ENCODE measurements around the gene C2orf92. TPM values are rescaled to one million over a fixed set of nuclear protein-coding genes. Genes with fewer than 3 reads are reported as not detected.
"Not testable (repeated sequence)": the region's sequence is repeated elsewhere in the genome, so short reads cannot be mapped to it uniquely, and the experiment has no call there.

The C2orf92 gene
- 14.7 TPM for polyA plus RNA-seq
- long read RNA-seq, donor 1: 0 reads
- long read RNA-seq, donor 2: 0 reads
- long read RNA-seq, donor 3: 0 reads
- long read RNA-seq, donor 4: 0 reads
- long read RNA-seq, donor 5: 0 reads
- long read RNA-seq, donor 6: 0 reads
- long read RNA-seq, donor 7: 0 reads
- long read RNA-seq, donor 8: 0 reads
- long read RNA-seq, donor 9: 0 reads
- long read RNA-seq, donor 10: 0 reads
- long read RNA-seq, donor 11: 0 reads

DNA sequence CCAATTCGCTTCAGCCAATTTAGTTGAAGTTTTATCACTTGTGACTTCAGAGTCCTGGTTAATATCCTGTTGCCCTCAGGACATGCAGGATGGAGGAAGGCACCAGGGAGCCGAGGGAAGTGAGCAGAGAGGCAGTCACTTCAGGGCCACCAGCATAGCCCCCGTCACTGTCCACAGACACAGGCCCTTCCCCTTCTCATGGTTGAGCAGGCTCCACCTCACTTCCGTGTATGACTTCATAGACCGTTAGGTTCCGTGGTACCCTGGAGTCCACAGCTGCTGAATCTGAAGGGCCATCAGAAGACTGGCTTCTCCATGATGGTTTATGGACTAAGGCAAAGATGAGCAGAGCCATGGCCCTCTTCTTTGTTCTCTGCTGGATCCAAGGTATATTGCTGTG, at the start of gene C2orf92:
Gene C2orf92 (plus strand): TSS at position 266 of the 400 bp plus-strand sequence. CDS start 76 bp downstream, at position 342.
- Histone ChIP-seq H3K4me1 (ENCODE audit: control insufficient read depth, insufficient read depth, low read length) (no peaks in the 10 kb centered on the region), H3K27ac (ENCODE audit: low read length) (no peak within 1 kb of the TSS), H3K9me3 (ENCODE audit: control insufficient read depth, low read depth, low read length) (no peaks in the 10 kb centered on the region), H3K4me3 (ENCODE audit: low read length) (no peak within 1 kb of the TSS), H3K27me3 (ENCODE audit: control insufficient read depth, insufficient read depth, low read length) (no peaks in the 10 kb centered on the region), H3K36me3 (ENCODE audit: control insufficient read depth, insufficient read depth, low read length) (no peaks in the 10 kb centered on the region)
- DNase-seq: no peak
- WGBS (ENCODE audit: insufficient coverage, low lambda C conversion rate): no CpG with 5 or more reads among the region's 6 CpGs

DNA sequence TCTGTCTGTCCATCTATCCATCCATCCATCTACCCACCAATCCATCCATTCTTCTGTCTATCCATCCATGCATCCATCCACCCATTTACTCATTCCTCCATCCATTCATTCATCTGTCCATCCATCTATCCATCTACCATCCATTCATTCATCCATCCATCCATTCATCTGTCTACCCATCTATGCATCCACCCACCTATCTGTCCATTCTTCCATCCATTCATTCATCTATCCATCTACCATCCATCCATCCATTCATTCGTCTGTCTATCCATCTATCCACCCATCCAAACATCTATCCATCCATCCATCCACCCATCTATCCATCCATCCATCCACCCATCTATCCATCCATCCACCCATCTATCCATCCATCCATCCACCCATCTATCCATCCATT, 49.0 kb upstream of the C2orf92 start:
- not testable (repeated sequence) for H3K27ac ChIP-seq (ENCODE audit: low read length); H3K9me3 ChIP-seq (ENCODE audit: control insufficient read depth, low read depth, low read length); H3K4me3 ChIP-seq (ENCODE audit: low read length); DNase-seq; H3K4me1 ChIP-seq (ENCODE audit: control insufficient read depth, insufficient read depth, low read length); H3K27me3 ChIP-seq (ENCODE audit: control insufficient read depth, insufficient read depth, low read length); H3K36me3 ChIP-seq (ENCODE audit: control insufficient read depth, insufficient read depth, low read length)
- WGBS (ENCODE audit: insufficient coverage, low lambda C conversion rate): 100% methylated on average over 1 of the region's 1 CpG

DNA sequence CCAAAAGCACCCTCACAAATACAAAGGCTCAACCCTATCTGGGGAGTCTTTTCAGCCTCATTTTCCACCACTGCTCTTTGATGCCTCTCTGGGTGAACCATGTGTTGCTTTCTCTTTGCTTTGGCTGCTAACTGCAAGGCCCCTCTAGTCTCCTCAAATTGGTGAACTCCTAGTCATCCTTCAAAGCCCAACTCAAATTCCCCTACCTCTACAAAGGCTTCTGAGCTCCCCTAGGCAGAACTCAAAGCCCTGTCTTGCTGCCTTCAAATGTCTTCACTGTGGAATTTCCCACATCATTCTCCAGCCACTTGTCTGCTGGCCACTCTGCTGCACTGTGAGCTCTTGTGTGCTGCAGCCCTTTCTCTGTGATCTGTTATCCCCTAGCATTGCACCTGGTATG, 46.5 kb upstream of the C2orf92 start:
- not testable (repeated sequence) for H3K4me1 ChIP-seq (ENCODE audit: control insufficient read depth, insufficient read depth, low read length); DNase-seq; H3K27me3 ChIP-seq (ENCODE audit: control insufficient read depth, insufficient read depth, low read length); H3K27ac ChIP-seq (ENCODE audit: low read length); H3K4me3 ChIP-seq (ENCODE audit: low read length); H3K36me3 ChIP-seq (ENCODE audit: control insufficient read depth, insufficient read depth, low read length); H3K9me3 ChIP-seq (ENCODE audit: control insufficient read depth, low read depth, low read length)

- H3K4me3 ChIP-seq (ENCODE audit: low read length); H3K27ac ChIP-seq (ENCODE audit: low read length); H3K36me3 ChIP-seq (ENCODE audit: control insufficient read depth, insufficient read depth, low read length); H3K4me1 ChIP-seq (ENCODE audit: control insufficient read depth, insufficient read depth, low read length); DNase-seq; H3K9me3 ChIP-seq (ENCODE audit: control insufficient read depth, low read depth, low read length); H3K27me3 ChIP-seq (ENCODE audit: control insufficient read depth, insufficient read depth, low read length): not testable (repeated sequence)
- no CpG with 5 or more reads among the region's 8 CpGs for WGBS (ENCODE audit: insufficient coverage, low lambda C conversion rate)
These were observed 44.0 kb upstream of the C2orf92 start for GRCh38 chr2:97625354-97626048.

- H3K4me3 ChIP-seq (ENCODE audit: low read length); H3K27me3 ChIP-seq (ENCODE audit: control insufficient read depth, insufficient read depth, low read length); H3K4me1 ChIP-seq (ENCODE audit: control insufficient read depth, insufficient read depth, low read length); H3K9me3 ChIP-seq (ENCODE audit: control insufficient read depth, low read depth, low read length); DNase-seq; H3K36me3 ChIP-seq (ENCODE audit: control insufficient read depth, insufficient read depth, low read length); H3K27ac ChIP-seq (ENCODE audit: low read length): not testable (repeated sequence)
- WGBS (ENCODE audit: insufficient coverage, low lambda C conversion rate): no CpG with 5 or more reads among the region's 8 CpGs
These were observed 43.5 kb upstream of the C2orf92 start for GRCh38 chr2:97626049-97626430.

GRCh38 chr2:97644023-97644717, 25.3 kb upstream of the C2orf92 start:
- Histone ChIP-seq H3K4me1 (ENCODE audit: control insufficient read depth, insufficient read depth, low read length) (peaks cover 4% of the 10 kb centered on the region), H3K36me3 (ENCODE audit: control insufficient read depth, insufficient read depth, low read length) (peaks cover 23% of the 10 kb centered on the region), H3K9me3 (ENCODE audit: control insufficient read depth, low read depth, low read length) (no peaks in the 10 kb centered on the region), H3K27me3 (ENCODE audit: control insufficient read depth, insufficient read depth, low read length) (no peaks in the 10 kb centered on the region), H3K4me3 (ENCODE audit: low read length) (no peak overlapping the region), H3K27ac (ENCODE audit: low read length) (no peak overlapping the region)
- no peak for DNase-seq
- WGBS (ENCODE audit: insufficient coverage, low lambda C conversion rate): 100% methylated on average over 1 of the region's 4 CpGs

DNA sequence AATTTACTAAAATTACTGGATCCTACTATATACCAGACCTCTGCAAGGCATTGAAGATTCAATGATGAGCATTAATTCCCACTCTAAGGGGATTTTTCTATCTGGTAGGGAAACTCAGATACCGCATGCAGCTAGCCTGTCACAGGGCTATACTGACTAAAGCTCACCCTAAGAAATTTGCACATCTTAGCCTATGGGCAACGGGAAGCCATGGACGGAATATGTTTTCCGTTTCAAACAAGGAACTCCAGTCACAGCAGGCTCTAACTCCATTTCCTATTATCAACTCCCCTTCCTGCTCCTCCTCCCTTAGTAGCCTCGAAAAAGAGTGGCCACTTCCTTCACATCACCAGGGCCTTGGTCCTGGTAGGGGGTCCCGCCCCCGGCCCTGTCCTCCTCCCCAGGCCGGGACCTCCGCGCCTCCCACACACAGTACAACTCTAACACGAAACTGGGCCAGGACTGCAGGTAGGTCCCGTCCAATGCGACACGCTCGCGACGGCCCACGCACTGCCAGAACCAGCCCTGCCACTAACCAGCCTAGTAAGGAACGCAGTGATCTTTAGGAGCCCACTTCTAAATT, 24.3 kb upstream of the C2orf92 start:
- H3K4me1 ChIP-seq (ENCODE audit: control insufficient read depth, insufficient read depth, low read length): peaks cover 4% of the 10 kb centered on the region
- peak overlapping the region; percentile 97 for H3K27ac ChIP-seq (ENCODE audit: low read length)
- no peak for DNase-seq
- H3K4me3 ChIP-seq (ENCODE audit: low read length): peak overlapping the region; percentile 99
- H3K36me3 ChIP-seq (ENCODE audit: control insufficient read depth, insufficient read depth, low read length): peaks cover 31% of the 10 kb centered on the region
- WGBS (ENCODE audit: insufficient coverage, low lambda C conversion rate): no CpG with 5 or more reads among the region's 19 CpGs
- no peaks in the 10 kb centered on the region for H3K27me3 ChIP-seq (ENCODE audit: control insufficient read depth, insufficient read depth, low read length)
- no peaks in the 10 kb centered on the region for H3K9me3 ChIP-seq (ENCODE audit: control insufficient read depth, low read depth, low read length)

DNA sequence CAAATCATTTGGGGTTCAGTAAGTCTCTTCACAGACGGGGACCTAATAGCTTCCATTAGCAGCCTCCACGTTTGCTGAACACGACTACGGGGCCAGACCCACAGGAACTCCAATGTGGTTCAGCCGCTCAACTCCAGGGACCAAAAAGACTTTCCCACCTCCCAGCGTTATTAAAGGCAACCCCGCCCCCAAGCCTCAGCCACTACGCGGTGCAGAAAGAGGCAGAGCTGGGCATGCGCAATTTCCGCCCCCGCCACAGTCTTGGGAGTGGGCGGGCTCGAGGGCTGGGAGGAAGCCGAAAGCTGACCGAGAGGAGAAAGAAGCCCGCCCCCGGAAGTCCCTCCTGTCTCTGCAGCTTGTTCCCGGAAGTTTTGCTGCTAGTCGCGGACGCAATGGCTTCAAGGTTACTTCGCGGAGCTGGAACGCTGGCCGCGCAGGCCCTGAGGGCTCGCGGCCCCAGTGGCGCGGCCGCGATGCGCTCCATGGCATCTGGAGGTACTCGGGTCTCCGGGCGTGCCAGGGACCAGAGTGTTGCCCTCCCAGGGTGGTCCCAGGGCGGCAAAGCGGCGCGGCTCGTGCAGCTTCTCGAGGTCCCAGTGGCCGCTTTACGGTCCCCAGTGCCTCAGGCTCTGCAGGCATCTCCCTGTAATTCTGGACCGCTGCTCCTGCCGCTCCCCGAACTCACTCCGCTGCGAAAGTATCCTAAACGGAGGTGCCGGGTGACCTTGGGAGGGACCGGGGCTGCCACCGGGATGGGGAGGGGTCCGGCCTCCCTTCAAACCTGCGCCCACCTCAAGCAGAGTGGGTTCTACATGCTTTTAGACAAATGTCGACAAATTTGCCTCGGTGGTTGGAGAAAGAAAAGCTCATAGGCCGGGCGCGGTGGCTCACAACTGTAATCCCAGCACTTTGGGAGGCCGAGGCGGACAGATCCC, 23.6 kb upstream of the C2orf92 start, which contains the start of gene COX5B:
Gene COX5B (plus strand): TSS at position 368 of the 935 bp plus-strand sequence. CDS start 25 bp downstream, at position 393.
- peak within 1 kb of the TSS; percentile 97 for H3K27ac ChIP-seq (ENCODE audit: low read length)
- no peaks in the 10 kb centered on the region for H3K27me3 ChIP-seq (ENCODE audit: control insufficient read depth, insufficient read depth, low read length)
- peak; percentile 98 to 99 for DNase-seq
- H3K4me3 ChIP-seq (ENCODE audit: low read length): peak within 1 kb of the TSS; percentile 99
- H3K36me3 ChIP-seq (ENCODE audit: control insufficient read depth, insufficient read depth, low read length): peaks cover 31% of the 10 kb centered on the region
- no peaks in the 10 kb centered on the region for H3K9me3 ChIP-seq (ENCODE audit: control insufficient read depth, low read depth, low read length)
- peaks cover 4% of the 10 kb centered on the region for H3K4me1 ChIP-seq (ENCODE audit: control insufficient read depth, insufficient read depth, low read length)
- WGBS (ENCODE audit: insufficient coverage, low lambda C conversion rate): no CpG with 5 or more reads among the region's 63 CpGs

- H3K36me3 ChIP-seq (ENCODE audit: control insufficient read depth, insufficient read depth, low read length): peaks cover 31% of the 10 kb centered on the region
- H3K4me3 ChIP-seq (ENCODE audit: low read length): peak overlapping the region; percentile 99
- no peaks in the 10 kb centered on the region for H3K27me3 ChIP-seq (ENCODE audit: control insufficient read depth, insufficient read depth, low read length)
- H3K4me1 ChIP-seq (ENCODE audit: control insufficient read depth, insufficient read depth, low read length): peaks cover 4% of the 10 kb centered on the region
- no peak overlapping the region for H3K27ac ChIP-seq (ENCODE audit: low read length)
- 92% methylated on average over 2 of the region's 4 CpGs for WGBS (ENCODE audit: insufficient coverage, low lambda C conversion rate)
- no peak for DNase-seq
- no peaks in the 10 kb centered on the region for H3K9me3 ChIP-seq (ENCODE audit: control insufficient read depth, low read depth, low read length)
These were observed 22.5 kb upstream of the C2orf92 start for GRCh38 chr2:97646977-97647376.

DNA sequence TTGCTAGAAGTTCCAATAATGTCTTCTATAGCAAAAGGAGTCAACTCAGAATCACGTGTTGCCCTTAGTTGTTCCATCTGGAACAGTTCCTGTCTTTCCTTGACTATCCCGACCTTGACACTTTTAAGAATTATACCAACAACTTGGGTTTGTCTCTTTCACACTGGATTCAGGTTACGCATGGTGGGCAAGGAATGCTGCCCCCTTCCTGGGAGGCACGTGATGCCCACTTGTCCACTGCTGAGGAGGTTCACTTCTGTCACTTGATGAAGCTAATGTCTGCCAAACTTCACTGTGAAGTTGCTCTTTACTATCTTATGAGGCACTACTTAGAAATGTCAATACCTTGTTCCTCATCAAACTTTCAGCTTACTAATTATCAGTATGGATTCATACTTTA, 18.4 kb upstream of the C2orf92 start:
- H3K27ac ChIP-seq (ENCODE audit: low read length): no peak overlapping the region

More for the DNA sequence above, 18.4 kb upstream of the C2orf92 start:
- H3K4me3 ChIP-seq (ENCODE audit: low read length): no peak overlapping the region
- DNase-seq: no peak
- H3K9me3 ChIP-seq (ENCODE audit: control insufficient read depth, low read depth, low read length): peaks cover 14% of the 10 kb centered on the region
- peaks cover 4% of the 10 kb centered on the region for H3K4me1 ChIP-seq (ENCODE audit: control insufficient read depth, insufficient read depth, low read length)
- peaks cover 50% of the 10 kb centered on the region for H3K36me3 ChIP-seq (ENCODE audit: control insufficient read depth, insufficient read depth, low read length)
- H3K27me3 ChIP-seq (ENCODE audit: control insufficient read depth, insufficient read depth, low read length): no peaks in the 10 kb centered on the region
- 100% methylated on average over 1 of the region's 4 CpGs for whole genome bisulfite sequencing (ENCODE audit: insufficient coverage, low lambda C conversion rate)

Data from large intestine (tissue), 12 donors.